Right lobe of liver (tissue), 4 donors: Measurements from ENCODE around the gene KIT.

Experiments used
- POLR2A ChIP-seq: fragments of 450-650 bp; IDR thresholded peaks from one replicate; pipeline ENCODE4 v1.6.1; 2017; ENCODE audit warnings: antibody characterized with exemption, mild to moderate bottlenecking
- TF ChIP-seq, protein P1 (sequence below), 4 donors: fragments of 200-600 bp in 3 of 4; fragments of 450-650 bp in 1 of 4; IDR thresholded peaks; one replicate each; pipeline versions ENCODE4 v1.5.1 to v1.8.0; 2016 to 2022; ENCODE audit warnings: antibody characterized with exemption in 4 of 4, mild to moderate bottlenecking in 2 of 4
- donor health status: DM: no; HTN: no; CAD: no.
- donor health status: DM: no; HTN: no; CAD: no.
- donor health status: DM: no; HTN: yes; CAD: no.

DNA sequence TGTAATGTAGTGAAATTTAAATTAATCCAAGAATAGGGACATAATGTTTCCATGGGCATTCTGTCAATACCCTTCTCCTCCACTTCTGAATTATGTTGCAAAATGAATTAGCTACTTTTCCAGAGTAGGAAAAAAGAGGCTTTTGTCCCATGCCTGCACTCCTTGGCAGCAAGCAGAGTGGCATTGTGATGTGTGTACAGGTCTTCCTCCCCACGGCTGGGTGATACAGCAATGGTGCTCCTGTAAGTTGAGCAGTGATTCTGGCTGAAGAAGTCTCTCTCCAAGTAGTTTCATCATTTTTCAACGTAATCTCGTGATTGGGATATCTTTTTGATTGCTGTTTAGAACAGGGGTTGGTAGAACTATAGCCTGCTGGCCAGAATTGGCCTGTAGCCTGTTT lies 59.9 kb downstream of the KIT start:
- TF ChIP-seq, protein P1, sequence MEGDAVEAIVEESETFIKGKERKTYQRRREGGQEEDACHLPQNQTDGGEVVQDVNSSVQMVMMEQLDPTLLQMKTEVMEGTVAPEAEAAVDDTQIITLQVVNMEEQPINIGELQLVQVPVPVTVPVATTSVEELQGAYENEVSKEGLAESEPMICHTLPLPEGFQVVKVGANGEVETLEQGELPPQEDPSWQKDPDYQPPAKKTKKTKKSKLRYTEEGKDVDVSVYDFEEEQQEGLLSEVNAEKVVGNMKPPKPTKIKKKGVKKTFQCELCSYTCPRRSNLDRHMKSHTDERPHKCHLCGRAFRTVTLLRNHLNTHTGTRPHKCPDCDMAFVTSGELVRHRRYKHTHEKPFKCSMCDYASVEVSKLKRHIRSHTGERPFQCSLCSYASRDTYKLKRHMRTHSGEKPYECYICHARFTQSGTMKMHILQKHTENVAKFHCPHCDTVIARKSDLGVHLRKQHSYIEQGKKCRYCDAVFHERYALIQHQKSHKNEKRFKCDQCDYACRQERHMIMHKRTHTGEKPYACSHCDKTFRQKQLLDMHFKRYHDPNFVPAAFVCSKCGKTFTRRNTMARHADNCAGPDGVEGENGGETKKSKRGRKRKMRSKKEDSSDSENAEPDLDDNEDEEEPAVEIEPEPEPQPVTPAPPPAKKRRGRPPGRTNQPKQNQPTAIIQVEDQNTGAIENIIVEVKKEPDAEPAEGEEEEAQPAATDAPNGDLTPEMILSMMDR (IDR thresholded peaks at IDR 0.05), result no peak
- TF ChIP-seq POLR2A, result no peak
